Bronchial epithelial cell (primary cell): ENCODE results near the gene SNRPE. TPM values are rescaled to one million over a fixed set of nuclear protein-coding genes. Genes with fewer than 3 reads are reported as not detected.
A peak's percentile ranks its signal among the peaks of the same experiment; 100 is the strongest.

Experiments used
- DNase-seq: peaks from one replicate; pipeline ENCODE4 v3.0.0-alpha.2; 2010; ENCODE audit warnings: low read depth
- FAIRE-seq: peaks from 2 replicates; lab custom pipeline; 2011; peaks lifted over from hg19 to GRCh38; lab: Jason Lieb, UNC
- H3K27me3 ChIP-seq: 2 replicates; pipeline ENCODE4 v1.5.1; 2011; ENCODE audit warnings: low read length; ENCODE audit not compliant: control insufficient read depth, insufficient read depth
- H3K36me3 ChIP-seq: 2 replicates; pipeline ENCODE4 v1.5.1; 2011; ENCODE audit warnings: low read length; ENCODE audit not compliant: control insufficient read depth, insufficient read depth
- H3K4me3 ChIP-seq: 2 replicates; pipeline ENCODE4 v1.5.1; 2011; ENCODE audit warnings: mild to moderate bottlenecking, low read depth, low read length, control low read depth
- total RNA-seq: library from RNA; depleted of rRNA; stranded (reverse); fragments of >200 nt; gene quantifications from 2 replicates; pipeline ENCODE4 v1.2.1, GENCODE V29; 2014
- TF ChIP-seq, protein P1 (sequence below): IDR thresholded peaks from 2 replicates; pipeline ENCODE4 v1.5.1; 2011; ENCODE audit warnings: mild to moderate bottlenecking, moderate library complexity, low read length, control low read depth, inconsistent platforms; ENCODE audit not compliant: insufficient read depth, severe bottlenecking

Gene SNRPE
- total RNA-seq, 1 donor from 2014 or later, result 41.9 TPM

DNA sequence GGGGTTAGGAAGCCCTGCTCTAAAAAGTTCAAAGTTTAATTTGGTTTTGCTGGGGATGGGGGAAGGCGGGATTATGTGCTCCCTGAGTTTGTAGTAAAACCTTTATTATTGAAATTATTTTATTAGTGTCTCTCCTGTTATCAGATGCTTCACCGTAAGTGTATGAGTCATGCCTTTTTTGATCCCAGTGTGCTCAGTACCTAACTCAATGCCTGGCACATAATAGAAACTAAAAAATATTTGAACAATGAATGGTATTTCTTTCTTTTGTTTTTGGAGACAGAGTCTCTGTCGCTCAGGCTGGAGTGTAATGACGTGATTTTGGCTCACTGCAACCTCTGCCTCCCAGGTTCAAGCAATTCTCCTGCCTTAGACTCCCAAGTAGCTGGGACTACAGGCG lies 6.4 kb downstream of the SNRPE start:
- Histone ChIP-seq H3K36me3 (peaks cover 16% of the 10 kb centered on the region), H3K27me3 (no peaks in the 10 kb centered on the region), H3K4me3 (no peak overlapping the region)
- DNase-seq (peak; percentile 39), FAIRE-seq (no peak)
- TF ChIP-seq, protein P1, sequence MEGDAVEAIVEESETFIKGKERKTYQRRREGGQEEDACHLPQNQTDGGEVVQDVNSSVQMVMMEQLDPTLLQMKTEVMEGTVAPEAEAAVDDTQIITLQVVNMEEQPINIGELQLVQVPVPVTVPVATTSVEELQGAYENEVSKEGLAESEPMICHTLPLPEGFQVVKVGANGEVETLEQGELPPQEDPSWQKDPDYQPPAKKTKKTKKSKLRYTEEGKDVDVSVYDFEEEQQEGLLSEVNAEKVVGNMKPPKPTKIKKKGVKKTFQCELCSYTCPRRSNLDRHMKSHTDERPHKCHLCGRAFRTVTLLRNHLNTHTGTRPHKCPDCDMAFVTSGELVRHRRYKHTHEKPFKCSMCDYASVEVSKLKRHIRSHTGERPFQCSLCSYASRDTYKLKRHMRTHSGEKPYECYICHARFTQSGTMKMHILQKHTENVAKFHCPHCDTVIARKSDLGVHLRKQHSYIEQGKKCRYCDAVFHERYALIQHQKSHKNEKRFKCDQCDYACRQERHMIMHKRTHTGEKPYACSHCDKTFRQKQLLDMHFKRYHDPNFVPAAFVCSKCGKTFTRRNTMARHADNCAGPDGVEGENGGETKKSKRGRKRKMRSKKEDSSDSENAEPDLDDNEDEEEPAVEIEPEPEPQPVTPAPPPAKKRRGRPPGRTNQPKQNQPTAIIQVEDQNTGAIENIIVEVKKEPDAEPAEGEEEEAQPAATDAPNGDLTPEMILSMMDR, result no peak

DNA sequence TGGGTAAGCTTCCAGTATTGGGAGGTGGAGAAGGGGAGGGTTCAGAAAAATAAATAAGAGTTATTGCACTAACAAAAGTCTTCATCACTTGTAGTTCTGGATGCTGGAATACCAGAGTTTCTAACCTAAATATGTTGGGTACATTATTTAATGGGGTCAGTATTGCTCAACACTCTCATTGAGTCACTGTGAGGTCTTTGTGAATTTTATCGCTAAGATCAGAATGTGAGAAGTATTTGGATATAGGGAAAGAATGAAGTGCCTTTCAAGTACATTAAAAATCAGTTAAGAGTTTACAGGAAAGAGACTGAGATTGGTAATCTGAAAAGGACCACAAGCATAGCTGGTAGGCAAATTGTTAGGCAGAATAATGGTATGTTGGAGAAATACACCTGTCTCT lies 8.8 kb downstream of the SNRPE start:
- no peak overlapping the region for H3K4me3 ChIP-seq
- no peak for FAIRE-seq
- TF ChIP-seq, protein P1, result no peak
- peaks cover 16% of the 10 kb centered on the region for H3K36me3 ChIP-seq
- DNase-seq, result no peak
- H3K27me3 ChIP-seq, result no peaks in the 10 kb centered on the region

DNA sequence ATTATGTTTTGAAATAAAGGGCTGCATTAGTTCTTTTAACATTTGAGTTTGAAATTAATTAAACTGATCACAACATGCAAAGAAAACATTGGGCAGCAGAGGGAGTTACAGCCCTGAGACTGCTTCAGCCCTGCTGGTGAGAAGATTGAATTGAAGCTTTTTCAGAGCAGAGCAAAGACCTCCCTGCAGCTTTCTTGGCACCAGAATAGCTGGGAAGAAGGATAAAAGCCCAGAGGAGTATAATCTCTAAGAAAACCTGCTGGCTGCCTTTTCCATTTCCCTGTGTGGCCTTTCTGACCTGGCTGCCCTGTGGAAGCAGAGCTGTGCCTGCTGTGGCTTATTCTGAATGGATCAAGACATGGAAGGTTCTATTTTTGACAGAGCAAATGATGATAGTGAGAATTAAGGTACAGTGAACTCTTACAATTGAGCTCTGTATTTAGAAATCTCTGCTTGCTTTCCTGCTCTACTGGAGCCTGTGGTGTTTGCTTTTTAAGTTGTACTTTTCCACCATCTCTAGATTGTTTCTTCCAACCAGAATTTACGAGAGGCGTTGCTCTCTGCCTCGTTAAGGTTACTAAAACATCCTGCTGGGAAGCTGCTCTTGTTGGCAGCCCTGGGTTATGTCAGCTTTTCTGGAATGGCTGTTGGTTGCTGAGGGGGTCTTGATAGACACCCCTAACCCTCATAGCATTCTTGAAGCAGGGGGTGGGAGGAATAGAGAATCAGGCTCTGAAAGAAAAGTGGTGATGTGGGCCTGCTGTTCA lies 9.9 kb downstream of the SNRPE start:
- peaks cover 10% of the 10 kb centered on the region for H3K36me3 ChIP-seq
- FAIRE-seq (no peak), DNase-seq (peak; percentile 57)
- H3K27me3 ChIP-seq, result no peaks in the 10 kb centered on the region
- H3K4me3 ChIP-seq, result no peak overlapping the region
- TF ChIP-seq, protein P1, result peak; percentile 86

DNA sequence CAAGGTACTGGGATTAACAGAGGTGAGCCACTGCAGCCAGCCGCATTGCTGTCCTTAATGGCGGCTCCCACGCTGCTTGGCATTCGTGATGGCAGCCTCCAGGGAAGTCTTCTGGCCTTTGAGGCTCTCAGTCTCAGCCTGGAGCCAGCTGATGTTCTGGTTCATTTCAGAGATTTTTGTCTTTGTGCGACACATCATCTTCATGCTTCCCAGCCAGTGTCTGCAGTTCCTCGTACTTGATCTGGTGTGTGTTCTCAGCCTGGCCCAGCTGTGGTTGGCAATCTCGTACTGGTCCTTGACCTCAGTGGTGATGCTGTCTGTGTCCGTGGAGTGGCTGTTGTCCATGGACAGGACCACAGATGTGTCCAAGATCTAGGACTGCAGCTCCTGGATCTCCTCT lies 11.7 kb downstream of the SNRPE start:
- no peak for DNase-seq
- TF ChIP-seq, protein P1, result no peak
- no peak for FAIRE-seq
- Histone ChIP-seq H3K36me3 (peaks cover 5% of the 10 kb centered on the region), H3K4me3 (no peak overlapping the region), H3K27me3 (no peaks in the 10 kb centered on the region)

DNA sequence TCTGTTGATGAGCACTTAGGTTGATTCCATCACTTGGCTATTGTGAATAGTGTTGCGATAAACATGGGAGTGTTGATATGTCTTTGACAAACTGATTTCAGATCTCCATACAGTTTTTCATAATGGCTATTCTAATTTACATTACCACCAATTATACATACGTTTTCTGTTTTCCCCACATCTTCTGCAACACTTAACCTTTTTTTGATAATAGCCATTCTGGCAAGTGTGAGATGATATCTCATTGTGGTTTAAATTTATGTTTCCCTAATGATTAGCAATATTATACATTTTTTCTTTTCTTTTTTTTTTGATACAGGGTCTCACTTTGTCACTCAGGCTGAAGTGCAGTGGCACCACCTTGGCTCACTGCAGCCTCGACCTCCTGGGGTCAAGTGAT lies 17.0 kb downstream of the SNRPE start:
- no peak for FAIRE-seq

More for the DNA sequence above, 17.0 kb downstream of the SNRPE start:
- Histone ChIP-seq H3K4me3 (no peak overlapping the region), H3K36me3 (peaks cover 5% of the 10 kb centered on the region), H3K27me3 (no peaks in the 10 kb centered on the region)
- no peak for DNase-seq
- TF ChIP-seq, protein P1, result no peak
